NCI-H524 (cell line): ENCODE measurements around the gene CD99.
"Not testable (repeated sequence)": the region's sequence is repeated elsewhere in the genome, so short reads cannot be mapped to it uniquely, and the experiment has no call there.

Experiments
- DNase-seq, 2 experiments: peaks; one replicate each; lab custom pipeline; 2025; lab: John Stamatoyannopoulos, UW

The CD99 gene

GRCh38 chrX:2675657-2676200 is 15.4 kb upstream of the CD99 start:
- not testable (repeated sequence) for DNase-seq

DNA sequence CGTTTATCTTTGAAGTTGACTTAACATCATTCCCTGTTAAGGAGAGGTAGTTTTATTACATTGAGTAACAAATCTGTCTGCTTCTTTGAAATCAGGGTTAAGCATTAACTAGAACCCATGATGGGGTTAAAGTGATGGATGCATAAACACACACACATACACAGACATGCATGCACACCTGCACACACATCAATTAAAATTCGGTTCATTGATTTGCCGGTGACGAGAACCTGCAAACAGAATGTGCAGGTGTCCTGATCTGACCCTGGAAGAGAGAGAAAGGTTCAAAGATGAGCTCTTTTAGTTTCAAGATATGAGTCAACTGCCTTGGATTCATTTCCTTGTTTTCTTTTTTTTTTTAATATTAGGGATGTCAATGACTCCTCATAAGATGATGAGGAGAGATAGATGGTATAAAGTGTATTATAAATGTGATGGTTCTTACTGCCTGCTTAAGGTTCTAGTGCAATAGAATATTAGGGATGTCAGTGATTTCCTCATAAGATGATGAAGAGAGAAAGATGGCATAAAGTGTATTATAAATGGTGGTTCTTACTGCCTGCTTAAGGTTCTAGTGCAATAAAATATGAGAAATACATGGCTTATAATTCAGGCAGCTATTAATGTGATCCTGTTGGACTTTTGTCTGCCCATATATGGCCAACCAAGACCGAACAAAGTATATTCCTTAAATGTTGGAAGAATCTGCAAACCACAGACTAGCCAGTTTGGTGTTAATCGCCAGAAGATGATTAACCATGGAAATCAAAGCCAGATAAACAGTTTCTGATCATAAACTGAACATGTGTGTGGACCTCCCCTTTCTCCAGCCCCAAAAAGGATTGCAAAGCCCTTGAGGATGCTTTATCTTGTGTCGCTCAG is 14.1 kb upstream of the CD99 start:
- DNase-seq = no peak

GRCh38 chrX:2677764-2678163 is 13.3 kb upstream of the CD99 start:
- DNase-seq = no peak

- no peak for DNase-seq
These were observed 12.5 kb upstream of the CD99 start for GRCh38 chrX:2678583-2678982.

- no peak for DNase-seq
These were observed 11.3 kb upstream of the CD99 start for GRCh38 chrX:2679534-2680485.

DNA sequence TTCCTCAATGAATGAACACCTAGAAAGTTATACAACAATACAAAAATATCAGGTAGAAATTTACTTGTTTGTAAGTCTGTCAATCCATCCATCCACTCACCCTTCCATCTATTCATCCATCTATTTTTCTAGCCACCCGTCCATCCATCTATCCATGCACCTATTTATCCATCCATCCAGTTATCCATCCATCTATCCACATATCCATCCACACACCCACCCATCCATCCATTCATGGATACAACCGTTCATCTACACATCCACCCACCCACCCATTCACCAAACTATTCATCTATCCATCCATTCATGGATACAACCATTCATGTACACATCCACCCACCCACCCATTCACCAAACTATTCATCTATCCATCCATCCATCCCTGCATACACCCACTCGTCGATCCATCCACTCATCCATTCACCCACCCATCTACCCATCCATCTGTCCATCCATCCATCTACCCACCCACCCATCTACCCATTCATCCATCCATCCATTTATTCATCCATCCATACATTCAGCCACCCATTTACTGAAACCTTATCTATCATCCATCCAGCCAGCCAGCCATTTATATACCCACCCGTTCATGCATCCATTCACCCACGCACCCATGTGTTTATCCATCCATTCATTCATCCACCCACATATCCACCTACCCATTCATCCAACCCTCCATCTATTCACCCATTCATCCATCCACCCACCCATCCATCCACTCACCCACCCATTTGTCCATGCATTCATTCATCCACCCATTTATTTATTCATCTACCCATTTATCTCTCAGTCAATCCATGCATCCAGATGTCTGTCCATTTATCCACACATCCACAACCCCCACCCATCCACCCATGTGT is 10.4 kb upstream of the CD99 start:
- DNase-seq = no peak

DNA sequence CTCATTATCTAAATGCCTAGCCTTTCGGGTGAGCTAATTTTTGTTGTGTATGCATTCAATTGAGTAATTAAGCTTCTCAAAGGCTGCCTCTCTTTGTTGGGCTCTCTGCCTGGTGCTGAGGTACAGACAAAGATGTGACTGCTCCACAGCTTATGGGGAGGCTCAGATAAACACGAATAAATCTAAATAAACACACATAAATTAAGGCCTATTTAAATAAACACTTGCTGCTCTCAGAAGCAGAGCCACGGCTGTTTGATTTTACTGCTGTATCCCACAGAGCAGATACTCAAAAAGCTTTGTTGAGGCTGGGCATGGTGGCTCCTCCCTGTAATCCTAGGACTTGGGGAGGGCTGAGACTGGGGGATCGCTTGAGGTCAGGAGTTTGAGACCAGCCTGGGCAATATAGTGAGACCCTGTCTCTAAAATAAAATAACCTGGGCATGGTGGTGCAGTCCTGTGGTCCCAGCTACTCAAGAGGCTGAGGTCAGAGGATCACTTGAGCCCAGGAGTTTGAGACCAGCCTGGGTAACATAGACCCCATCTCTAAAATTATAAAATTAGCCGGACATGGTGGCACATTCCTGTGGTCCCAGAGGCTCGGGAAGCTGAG is 8.4 kb upstream of the CD99 start:
- no peak for DNase-seq

DNA sequence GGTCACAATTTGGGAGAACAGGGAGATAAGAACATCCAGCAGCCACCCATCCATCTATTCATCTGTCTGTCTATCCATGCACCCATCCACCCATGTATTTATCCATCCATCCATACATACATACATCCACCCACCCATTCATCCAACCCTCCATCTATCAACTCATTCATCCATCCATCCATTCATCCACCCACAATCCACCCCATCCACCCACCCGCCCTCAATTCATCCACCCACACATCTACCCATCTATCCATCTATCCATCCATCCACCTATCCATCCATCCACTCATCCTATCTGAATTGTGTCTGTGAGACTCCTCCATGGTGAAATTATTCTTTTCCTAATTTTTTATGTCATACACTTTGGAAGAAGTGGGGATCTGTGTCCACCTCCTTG is 6.8 kb upstream of the CD99 start:
- no peak for DNase-seq

DNA sequence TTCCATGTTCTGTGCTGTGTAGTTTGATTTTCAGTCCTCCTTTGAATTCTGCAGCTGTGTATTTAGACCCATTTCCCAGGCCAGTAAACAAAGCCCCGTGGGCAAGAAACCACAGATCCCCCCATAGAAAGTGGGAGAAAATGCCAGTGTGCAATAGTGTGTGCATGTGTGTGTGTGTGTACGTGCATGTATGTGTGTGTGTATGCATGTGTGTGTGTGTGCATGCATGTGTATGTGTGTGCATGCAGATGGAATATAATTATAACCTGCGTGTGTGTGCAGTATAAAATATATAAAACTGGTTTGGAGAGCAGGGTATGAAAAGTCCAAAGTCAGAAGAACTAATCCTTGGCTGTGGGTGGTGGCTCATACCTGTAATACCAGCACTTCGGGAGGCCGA is 5.2 kb upstream of the CD99 start:
- DNase-seq = no peak

DNA sequence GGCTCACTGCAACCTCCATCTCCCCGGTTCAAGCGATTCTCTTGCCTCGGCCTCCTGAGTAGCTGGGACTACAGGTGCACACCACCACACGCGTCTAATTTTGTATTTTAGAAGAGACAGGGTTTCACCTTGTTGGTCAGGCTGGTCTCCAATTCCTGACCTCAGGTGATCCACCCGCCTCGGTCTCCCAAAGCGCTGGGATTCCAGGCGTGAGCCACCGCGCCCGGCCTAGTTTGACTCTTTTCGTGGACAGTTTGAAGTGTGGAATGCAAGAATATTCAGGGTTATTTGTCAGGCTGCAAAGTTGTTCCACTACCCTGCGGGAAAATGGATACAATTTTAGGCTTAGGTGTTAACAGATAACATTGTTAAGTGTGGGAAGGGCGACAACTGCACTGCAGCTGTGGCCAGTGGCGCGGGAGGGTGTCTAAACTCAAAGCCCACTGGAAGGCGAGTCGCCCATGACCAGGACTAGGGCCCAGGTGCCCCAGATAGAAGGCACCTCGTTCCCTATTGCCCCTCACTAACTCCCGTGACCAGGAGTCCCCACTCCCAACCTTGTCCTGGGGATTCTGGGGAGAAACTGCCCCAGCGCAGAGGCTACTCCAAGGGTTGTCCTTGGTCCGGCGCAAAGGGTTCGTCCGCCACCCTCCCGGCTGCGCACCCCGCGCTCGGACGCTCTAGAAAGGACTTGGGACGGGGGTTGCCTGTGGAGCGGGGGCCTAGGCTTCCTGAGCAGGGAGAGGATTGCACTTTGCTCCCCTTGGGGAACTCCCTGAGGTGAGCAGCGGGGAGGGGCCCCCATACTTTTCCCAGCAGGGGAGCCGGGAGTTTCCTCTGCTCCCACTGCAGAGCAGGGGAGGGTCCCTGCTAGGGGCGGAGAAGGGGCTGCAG is 1.1 kb upstream of the CD99 start:
- no peak for DNase-seq

DNA sequence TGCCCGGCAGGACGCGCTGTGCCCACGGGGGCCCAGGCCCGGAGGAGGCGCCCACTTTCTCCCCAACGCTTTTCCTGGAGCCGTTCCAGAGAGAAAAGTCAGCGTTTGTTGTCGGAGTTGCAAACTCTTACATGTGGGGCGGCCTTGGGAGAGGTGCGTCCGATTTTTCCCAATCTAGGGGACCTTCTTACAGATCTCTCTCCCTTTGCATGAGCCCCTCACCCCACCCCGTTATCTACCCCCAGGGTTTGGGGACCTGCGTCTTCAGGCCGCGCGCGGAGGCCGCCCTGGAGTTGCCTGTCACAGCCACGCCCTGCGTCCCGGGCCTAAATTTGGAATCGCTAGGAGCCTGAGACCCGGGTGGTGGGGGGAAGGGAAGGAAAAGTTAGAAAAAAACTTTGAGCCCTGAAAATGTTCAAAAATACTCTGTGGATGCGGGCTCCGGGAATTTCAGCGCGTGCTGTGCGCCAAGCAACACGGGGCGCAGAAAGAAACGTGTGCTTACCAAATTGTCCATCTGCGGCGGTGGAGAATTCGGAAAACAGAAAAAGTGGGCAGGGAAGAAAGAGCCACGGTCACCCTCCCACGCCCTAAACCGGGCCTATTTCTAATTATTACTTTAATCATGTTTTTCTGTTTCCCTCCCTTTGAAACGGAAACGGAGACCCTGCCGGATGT is 587 bp downstream of the CD99 start:
- DNase-seq = no peak

DNA sequence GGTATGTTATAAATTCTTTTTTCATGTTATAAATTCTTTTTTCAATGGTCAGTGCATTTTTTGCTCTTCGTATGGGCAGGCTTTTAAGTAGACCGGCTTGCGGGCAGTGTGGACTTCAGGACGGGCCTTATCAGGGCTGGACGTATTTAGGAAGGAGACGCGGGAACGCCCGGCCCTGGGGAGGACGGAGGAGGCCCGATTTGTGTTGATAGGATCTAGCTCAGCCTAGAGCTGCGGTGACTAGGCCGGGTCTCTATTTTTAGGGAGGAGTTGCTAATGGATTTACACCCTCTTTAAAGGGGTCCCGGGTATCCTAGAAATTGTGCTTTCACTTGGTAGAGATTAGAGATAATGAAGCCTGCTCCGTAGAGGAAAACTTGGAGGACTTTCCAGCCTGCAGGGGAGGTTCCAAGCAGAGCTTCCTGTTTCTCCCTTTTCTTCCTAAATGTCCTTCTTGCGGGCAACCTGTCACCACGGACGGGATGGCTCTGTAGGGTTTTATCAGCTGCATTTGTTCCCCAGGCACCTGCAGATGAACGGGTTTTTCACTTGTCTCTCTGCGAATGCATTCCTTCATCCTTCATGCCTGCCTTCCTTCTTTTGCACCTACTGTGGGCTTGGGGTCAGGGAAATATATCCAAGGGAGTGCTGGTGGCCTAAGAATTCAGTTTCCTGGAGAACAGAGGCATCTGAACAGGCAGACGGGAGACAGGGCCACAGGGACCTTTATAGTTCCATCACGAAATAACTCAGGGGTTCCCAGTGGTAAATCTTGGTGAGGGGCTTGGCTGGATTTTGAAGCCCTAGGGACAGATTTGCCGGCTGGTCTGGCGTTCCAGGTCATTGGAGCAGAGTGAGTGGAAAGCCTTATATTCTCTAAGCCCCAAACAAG is 1.4 kb downstream of the CD99 start:
- no peak for DNase-seq

DNA sequence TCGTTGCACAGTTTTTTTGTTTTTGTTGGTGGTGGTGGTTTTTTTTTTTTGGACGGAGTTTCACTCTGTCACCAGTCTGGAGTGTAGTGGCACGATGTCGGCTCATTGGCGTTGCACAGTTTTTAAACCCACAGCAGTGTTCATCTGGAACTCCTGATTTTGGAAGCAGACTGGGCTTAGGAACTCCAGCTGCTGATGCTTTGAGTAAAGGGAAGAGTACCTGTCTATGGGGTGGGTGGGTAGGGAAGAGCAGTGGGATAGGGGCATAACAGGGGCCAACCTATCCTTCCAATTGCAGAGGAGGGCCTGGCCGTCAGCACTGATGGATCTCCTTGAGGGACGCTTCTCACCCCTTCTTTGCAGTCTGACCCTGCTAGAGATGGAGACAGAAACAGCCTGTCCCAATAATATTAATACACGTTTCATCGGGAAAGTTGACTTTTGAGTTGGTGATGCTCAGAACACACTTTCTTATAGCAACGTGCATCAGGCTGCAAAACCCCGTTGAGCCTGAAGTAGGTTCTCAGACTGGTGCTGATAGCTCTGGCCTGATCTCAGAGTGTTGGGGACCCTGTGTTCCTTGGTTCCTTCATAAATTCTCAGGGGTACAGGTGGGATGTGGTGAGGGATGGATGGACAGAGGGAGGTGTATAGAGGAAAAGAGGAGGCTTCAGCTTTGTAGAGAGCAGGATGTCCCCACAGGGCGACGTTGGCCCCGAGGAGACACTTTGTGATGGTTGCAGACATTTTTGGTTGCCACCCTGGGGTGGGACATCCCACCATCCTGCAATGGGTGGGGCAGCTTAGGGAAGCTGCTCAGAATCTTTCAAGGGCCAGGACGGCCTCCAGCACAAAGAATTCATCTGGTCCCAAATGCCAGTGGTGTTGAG is 2.3 kb downstream of the CD99 start:
- no peak for DNase-seq

DNA sequence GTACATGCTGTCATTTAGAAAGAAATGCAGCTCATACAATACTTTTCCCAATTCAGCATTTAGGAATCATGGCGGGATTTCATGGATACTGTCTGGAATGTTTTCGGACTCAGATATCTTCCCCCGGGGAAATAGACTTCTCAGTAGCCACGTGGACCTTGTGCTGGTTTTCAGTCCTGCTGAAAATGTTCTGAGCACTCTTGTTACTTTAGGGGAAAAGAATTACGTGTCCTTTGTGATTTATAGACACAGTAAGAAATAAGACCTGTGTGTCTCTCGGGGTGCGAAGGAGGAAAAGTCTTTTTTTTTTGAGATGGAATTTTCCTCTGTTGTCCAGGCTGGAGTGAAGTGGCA is 3.8 kb downstream of the CD99 start:
- DNase-seq = no peak

GRCh38 chrX:2696698-2697215 is 5.7 kb downstream of the CD99 start:
- no peak for DNase-seq

DNA sequence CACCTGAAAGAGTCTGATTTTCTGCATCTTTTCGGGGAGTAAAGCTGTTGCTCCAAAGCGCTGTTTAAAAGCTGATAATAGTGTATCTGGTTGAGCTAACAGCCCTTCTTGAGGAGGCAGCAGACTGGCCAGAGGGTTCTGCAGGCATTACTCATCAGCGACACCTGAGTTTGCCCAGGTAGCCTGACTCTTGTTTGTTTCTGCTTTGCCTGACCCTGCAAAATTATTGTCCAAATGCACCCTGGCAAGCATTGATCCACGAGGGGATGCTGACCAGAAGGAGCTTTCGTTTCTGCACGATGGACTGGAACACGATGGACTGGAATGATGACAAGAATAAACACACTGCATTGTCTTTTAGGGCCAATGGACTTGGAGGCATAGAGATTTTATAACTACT is 6.2 kb downstream of the CD99 start:
- no peak for DNase-seq

- no peak for DNase-seq
These were observed 6.7 kb downstream of the CD99 start for GRCh38 chrX:2697741-2698299.
